Measurements from ENCODE around the gene FKBP5. TPM values are rescaled to one million over a fixed set of nuclear protein-coding genes. Genes with fewer than 3 reads are reported as not detected.

Gene FKBP5
- total and polyA plus RNA-seq, 9 of the 15 experiments (the other 6 are each of a cell fraction or from before 2014, with no cell fraction given) = 32.7 to 151 (median 75.0) TPM

- TF ChIP-seq, protein P1, sequence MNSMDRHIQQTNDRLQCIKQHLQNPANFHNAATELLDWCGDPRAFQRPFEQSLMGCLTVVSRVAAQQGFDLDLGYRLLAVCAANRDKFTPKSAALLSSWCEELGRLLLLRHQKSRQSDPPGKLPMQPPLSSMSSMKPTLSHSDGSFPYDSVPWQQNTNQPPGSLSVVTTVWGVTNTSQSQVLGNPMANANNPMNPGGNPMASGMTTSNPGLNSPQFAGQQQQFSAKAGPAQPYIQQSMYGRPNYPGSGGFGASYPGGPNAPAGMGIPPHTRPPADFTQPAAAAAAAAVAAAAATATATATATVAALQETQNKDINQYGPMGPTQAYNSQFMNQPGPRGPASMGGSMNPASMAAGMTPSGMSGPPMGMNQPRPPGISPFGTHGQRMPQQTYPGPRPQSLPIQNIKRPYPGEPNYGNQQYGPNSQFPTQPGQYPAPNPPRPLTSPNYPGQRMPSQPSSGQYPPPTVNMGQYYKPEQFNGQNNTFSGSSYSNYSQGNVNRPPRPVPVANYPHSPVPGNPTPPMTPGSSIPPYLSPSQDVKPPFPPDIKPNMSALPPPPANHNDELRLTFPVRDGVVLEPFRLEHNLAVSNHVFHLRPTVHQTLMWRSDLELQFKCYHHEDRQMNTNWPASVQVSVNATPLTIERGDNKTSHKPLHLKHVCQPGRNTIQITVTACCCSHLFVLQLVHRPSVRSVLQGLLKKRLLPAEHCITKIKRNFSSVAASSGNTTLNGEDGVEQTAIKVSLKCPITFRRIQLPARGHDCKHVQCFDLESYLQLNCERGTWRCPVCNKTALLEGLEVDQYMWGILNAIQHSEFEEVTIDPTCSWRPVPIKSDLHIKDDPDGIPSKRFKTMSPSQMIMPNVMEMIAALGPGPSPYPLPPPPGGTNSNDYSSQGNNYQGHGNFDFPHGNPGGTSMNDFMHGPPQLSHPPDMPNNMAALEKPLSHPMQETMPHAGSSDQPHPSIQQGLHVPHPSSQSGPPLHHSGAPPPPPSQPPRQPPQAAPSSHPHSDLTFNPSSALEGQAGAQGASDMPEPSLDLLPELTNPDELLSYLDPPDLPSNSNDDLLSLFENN (IDR thresholded peaks at IDR 0.05; ENCODE audit: low read depth in 2 of 2, low read length in 2 of 2) = no peak
These were observed 14.1 kb downstream of the FKBP5 start (continued) for GRCh38 chr6:35674594-35674993.

GRCh38 chr6:35673755-35674154 is 15.0 kb downstream of the FKBP5 start:
- no peak for FAIRE-seq
- H3K4me3 ChIP-seq = no peak overlapping the region
- ChIA-PET CTCF (ENCODE audit: low intra/inter-chr PET ratio) (interaction anchor here (0.6 kb wide), 1 partner anchor 12 kb away, joined by 3 read pairs; no protein-coding TSS in a partner anchor), POLR2A (interaction anchor here (1.0 to 2.5 kb wide), 3 partner anchors 7 to 24 kb away, joined by 3 to 14 read pairs (median 3); no protein-coding TSS in a partner anchor)
- ATAC-seq = no peak
- no peaks in the 10 kb centered on the region for H4K20me1 ChIP-seq (replicated peaks; ENCODE audit: control insufficient read depth, insufficient read depth, low read length)
- no peak for DNase-seq (ENCODE audit: extremely low read depth in 1 of 4, low spot score in 3 of 4)
- H3K4me1 ChIP-seq (replicated peaks in 1 of 2; ENCODE audit: control insufficient read depth in 2 of 2, insufficient read depth in 2 of 2, low read length in 2 of 2) = 0 out of 5 replicates have a peak, but pooled peaks cover 0 to 4% of the 10 kb centered on the region in 2 experiments
- no peak overlapping the region for H3K9ac ChIP-seq (ENCODE audit: insufficient read depth in 1 of 2, low read depth in 2 of 2, low read length in 2 of 2)
- no peak overlapping the region for H2AFZ ChIP-seq (ENCODE audit: low read depth, low read length)
- in situ Hi-C loops (cut with MboI) = no loop called here
- peaks cover 16% of the 10 kb centered on the region for H3K36me3 ChIP-seq (ENCODE audit: control insufficient read depth, insufficient read depth, low read length)
- no TSS peak for BruUV-seq (replicated peaks)
- H3K79me2 ChIP-seq (ENCODE audit: control insufficient read depth, insufficient read depth, low read length) = peaks cover 93% of the 10 kb centered on the region
- no peak overlapping the region for H3K4me2 ChIP-seq (ENCODE audit: insufficient read depth, low read length)
- H3K27ac ChIP-seq (ENCODE audit: extremely low read depth, low read depth, low read length) = no peak overlapping the region
- no peaks in the 10 kb centered on the region for H3K27me3 ChIP-seq (ENCODE audit: control insufficient read depth in 2 of 2, insufficient read depth in 2 of 2, low read length in 2 of 2)
- intact Hi-C loops (cut with micrococcal nuclease) = no loop called here
- no peaks in the 10 kb centered on the region for H3K9me1 ChIP-seq (ENCODE audit: control insufficient read depth, insufficient read depth, low read length)
- WGBS (ENCODE audit: insufficient coverage, low coverage, missing lambda C conversion rate) = 88% methylated on average over 1 of the region's 1 CpG
- H3K9me3 ChIP-seq (replicated peaks; ENCODE audit: control insufficient read depth, insufficient read depth, low read depth, low read length) = no peaks in the 10 kb centered on the region; the same call in 1 of the 2 replicates
- TF ChIP-seq NR2C2 (CRISPR knock-in tag; IDR thresholded peaks at IDR 0.05) (no peak), NR2C2 (tag; IDR thresholded peaks at IDR 0.05) (no peak), FOXA1 (IDR thresholded peaks at IDR 0.05; ENCODE audit: borderline replicate concordance) (no peak), ZNF436 (CRISPR knock-in tag; IDR thresholded peaks at IDR 0.05) (no peak), SRSF9 (IDR thresholded peaks at IDR 0.05; ENCODE audit: borderline replicate concordance, low read depth, low read length) (no peak), PPARD (CRISPR knock-in tag; IDR thresholded peaks at IDR 0.05) (no peak), FOXO4 (CRISPR knock-in tag; IDR thresholded peaks at IDR 0.05) (no peak), HIVEP1 (CRISPR knock-in tag; IDR thresholded peaks at IDR 0.05) (no peak), SMAD1 (IDR thresholded peaks at IDR 0.05; ENCODE audit: low read depth, low read length, partially characterized antibody) (no peak)
- TF ChIP-seq, protein P2, sequence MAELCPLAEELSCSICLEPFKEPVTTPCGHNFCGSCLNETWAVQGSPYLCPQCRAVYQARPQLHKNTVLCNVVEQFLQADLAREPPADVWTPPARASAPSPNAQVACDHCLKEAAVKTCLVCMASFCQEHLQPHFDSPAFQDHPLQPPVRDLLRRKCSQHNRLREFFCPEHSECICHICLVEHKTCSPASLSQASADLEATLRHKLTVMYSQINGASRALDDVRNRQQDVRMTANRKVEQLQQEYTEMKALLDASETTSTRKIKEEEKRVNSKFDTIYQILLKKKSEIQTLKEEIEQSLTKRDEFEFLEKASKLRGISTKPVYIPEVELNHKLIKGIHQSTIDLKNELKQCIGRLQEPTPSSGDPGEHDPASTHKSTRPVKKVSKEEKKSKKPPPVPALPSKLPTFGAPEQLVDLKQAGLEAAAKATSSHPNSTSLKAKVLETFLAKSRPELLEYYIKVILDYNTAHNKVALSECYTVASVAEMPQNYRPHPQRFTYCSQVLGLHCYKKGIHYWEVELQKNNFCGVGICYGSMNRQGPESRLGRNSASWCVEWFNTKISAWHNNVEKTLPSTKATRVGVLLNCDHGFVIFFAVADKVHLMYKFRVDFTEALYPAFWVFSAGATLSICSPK (IDR thresholded peaks at IDR 0.05; ENCODE audit: borderline replicate concordance) = no peak
- TF ChIP-seq, protein P3, sequence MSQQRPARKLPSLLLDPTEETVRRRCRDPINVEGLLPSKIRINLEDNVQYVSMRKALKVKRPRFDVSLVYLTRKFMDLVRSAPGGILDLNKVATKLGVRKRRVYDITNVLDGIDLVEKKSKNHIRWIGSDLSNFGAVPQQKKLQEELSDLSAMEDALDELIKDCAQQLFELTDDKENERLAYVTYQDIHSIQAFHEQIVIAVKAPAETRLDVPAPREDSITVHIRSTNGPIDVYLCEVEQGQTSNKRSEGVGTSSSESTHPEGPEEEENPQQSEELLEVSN (IDR thresholded peaks at IDR 0.05; ENCODE audit: borderline replicate concordance in 1 of 2, extremely low read depth in 1 of 2, insufficient read depth in 1 of 2, insufficient read length in 1 of 2, low read depth in 1 of 2, low read length in 1 of 2, poor library complexity in 1 of 2, severe bottlenecking in 1 of 2) = no peak
